HG03354 (cell line): ENCODE measurements around the gene SYNPR.

ENCODE experiments used
- ATAC-seq: cut with Tn5 transposase; IDR thresholded peaks from one replicate; pipeline ENCODE4 v1.9.1; 2021; ENCODE audit warnings: mild to moderate bottlenecking; ENCODE audit not compliant: unreplicated experiment, poor library complexity, severe bottlenecking

The SYNPR gene

GRCh38 chr3:63364910-63365309 is 86.8 kb downstream of the SYNPR start:
- no peak for ATAC-seq

GRCh38 chr3:63365671-63366070 is 87.6 kb downstream of the SYNPR start:
- ATAC-seq: no peak

- ATAC-seq: no peak
These were observed 92.0 kb downstream of the SYNPR start for GRCh38 chr3:63370094-63370493.

GRCh38 chr3:63383040-63383439 is 104.9 kb downstream of the SYNPR start:
- ATAC-seq: no peak

GRCh38 chr3:63384382-63384781 is 106.3 kb downstream of the SYNPR start:
- no peak for ATAC-seq

- no peak for ATAC-seq
These were observed 107.5 kb downstream of the SYNPR start for GRCh38 chr3:63385629-63386028.

- no peak for ATAC-seq
These were observed 108.5 kb downstream of the SYNPR start for GRCh38 chr3:63386568-63386967.

- no peak for ATAC-seq
These were observed 109.5 kb downstream of the SYNPR start for GRCh38 chr3:63387568-63387967.

GRCh38 chr3:63390710-63391230 is 112.7 kb downstream of the SYNPR start:
- no peak for ATAC-seq

- no peak for ATAC-seq
These were observed 117.9 kb downstream of the SYNPR start for GRCh38 chr3:63395960-63396359.

GRCh38 chr3:63400246-63400860 is 122.2 kb downstream of the SYNPR start:
- ATAC-seq: no peak

GRCh38 chr3:63405882-63406281 is 127.8 kb downstream of the SYNPR start:
- ATAC-seq: no peak

GRCh38 chr3:63413523-63413922 is 135.4 kb downstream of the SYNPR start:
- no peak for ATAC-seq

- no peak for ATAC-seq
These were observed 136.5 kb downstream of the SYNPR start for GRCh38 chr3:63414607-63415006.

- no peak for ATAC-seq
These were observed 151.8 kb downstream of the SYNPR start for GRCh38 chr3:63429905-63430304.

GRCh38 chr3:63430875-63431274 is 152.8 kb downstream of the SYNPR start:
- no peak for ATAC-seq

- no peak for ATAC-seq
These were observed 159.8 kb downstream of the SYNPR start for GRCh38 chr3:63437858-63438257.

- ATAC-seq: no peak
These were observed 160.8 kb downstream of the SYNPR start for GRCh38 chr3:63438826-63439371.

GRCh38 chr3:63441262-63441661 is 163.2 kb downstream of the SYNPR start:
- ATAC-seq: no peak

GRCh38 chr3:63442918-63443317 is 164.8 kb downstream of the SYNPR start:
- ATAC-seq: no peak

GRCh38 chr3:63450023-63450422 is 171.9 kb downstream of the SYNPR start:
- no peak for ATAC-seq
